Measurements from ENCODE around the gene CREB5.
"Not testable (repeated sequence)": the region's sequence is repeated elsewhere in the genome, so short reads cannot be mapped to it uniquely, and the experiment has no call there.

CREB5 gene

GRCh38 chr7:28544453-28545117 lies 132.3 kb downstream of the CREB5 start:
- FAIRE-seq (no peak), DNase-seq (ENCODE audit: low spot score) (no peak)

DNA sequence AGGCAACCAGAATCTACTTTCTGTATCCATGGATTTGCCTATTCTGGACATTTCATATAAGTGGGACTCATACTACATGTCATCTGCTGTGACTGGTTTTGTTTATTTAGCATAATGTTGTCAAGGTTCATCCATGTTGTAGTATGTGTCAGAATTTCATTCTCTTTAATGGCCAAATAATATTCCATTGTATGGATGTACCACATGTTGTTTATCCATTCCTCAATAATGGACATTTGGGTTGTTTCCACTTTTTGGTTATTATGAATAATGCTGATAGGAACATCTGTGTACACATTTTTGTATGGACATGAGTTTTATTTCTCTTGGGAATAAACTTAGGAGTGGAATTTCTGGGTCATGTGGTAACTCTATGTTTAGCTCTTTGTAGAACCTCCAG lies 133.7 kb downstream of the CREB5 start:
- DNase-seq (ENCODE audit: low spot score): no peak
- no peak for FAIRE-seq

GRCh38 chr7:28547115-28547514 lies 134.8 kb downstream of the CREB5 start:
- FAIRE-seq (no peak), DNase-seq (ENCODE audit: low spot score) (no peak)

GRCh38 chr7:28548416-28548815 lies 136.1 kb downstream of the CREB5 start:
- no peak for FAIRE-seq
- DNase-seq (ENCODE audit: low spot score): no peak

- FAIRE-seq (no peak), DNase-seq (ENCODE audit: low spot score) (no peak)
Observed at GRCh38 chr7:28549998-28550397, 137.7 kb downstream of the CREB5 start.

DNA sequence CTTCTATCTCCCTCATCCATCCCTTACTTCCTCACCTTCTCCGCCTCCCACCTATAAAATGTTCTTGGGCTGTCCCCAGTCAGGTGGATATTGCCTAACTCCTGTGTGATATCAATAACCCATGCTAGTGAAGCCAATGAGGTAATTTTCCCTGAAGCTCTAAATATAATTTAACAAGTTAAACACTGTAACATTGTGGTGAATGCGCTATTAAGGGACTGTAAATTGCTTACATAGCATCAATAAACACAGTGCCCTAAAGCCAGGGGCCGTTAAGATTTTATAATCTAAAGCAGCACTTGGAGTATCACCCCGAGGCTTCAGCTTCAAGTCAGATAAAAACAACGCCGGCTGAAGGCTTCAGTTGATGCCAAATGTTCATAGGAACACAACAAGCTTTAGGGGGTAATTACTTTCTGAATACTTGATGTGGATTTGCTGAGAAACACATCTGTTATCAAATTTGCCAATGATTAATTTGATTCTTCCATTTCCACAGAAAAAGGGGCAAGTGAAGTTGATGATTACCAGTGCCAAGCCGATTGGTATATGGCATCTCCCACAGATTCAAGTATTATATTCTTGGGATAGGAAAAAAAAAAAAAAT lies 138.4 kb downstream of the CREB5 start:
- no peak for DNase-seq (ENCODE audit: low spot score)
- peak; percentile 44 for FAIRE-seq

DNA sequence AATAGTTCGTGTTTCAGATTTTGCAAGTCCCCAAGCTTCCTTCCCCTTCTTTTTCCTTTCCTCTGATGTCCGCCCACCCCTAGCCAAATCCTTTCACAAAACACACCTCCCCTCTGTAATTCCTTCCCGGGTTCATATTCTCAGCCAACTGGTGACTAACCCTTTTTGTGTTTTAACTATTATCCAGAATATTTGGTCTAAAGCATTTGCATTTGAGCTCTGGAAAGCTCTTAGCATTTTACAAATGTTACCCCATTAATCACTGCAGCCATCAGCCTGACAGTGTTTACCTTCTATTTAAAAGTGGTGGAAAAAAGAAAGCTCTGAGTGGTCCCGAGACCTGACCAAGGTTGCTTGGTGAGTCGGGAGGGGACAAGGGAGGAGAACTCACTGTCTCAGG lies 139.0 kb downstream of the CREB5 start:
- FAIRE-seq (no peak), DNase-seq (ENCODE audit: low spot score) (no peak)

DNA sequence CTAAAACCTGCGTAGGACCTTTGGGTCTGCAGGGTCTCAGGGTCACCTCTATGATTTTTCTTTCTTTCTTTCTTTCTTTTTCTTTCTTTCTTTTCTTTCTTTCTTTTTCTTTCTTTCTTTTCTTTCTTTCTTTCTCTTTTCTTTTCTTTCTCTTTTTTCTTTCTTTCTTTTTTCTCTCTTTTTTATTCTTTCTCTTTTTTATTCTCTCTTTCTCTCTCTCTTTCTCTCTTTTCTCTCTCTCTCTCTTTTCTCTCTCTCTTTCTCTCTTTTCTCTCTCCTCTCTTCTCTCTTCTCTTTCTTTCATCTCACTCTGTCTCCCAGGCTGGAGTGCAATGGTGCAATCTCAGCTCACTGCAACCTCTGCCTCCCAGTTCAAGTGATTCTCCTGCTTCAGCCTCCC lies 139.4 kb downstream of the CREB5 start:
- not testable (repeated sequence) for DNase-seq (ENCODE audit: low spot score); FAIRE-seq

DNA sequence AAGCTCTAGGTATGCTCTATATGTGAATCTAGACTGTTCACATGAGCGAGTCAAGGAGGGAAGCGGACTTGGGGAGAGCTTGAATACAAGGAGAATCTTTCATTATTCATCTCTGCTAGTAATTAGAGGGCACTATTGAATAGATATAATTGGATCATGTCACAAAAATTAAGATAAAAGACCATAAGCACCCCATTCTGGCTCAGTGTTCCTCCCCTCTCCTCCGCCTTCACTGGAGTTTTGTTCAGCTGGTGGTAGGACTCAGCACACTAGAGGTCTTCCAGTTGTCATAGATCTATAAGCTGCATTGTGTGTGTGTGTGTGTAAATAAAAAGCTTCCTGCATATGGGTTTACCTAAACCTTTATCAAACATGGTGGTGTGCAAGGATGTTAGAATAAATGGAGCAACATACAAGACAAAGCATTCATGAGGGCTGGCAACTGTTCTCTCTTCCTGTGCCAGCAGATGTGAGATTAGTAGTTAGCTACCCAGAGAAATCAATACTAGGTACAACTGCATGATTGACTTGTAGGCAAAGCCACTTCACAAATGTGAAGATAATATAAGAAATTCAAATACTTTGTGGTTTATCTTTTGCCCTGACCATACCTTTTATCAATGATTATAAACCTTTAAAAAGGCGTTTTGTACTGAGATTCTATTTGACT lies 142.6 kb downstream of the CREB5 start:
- no peak for FAIRE-seq

DNA sequence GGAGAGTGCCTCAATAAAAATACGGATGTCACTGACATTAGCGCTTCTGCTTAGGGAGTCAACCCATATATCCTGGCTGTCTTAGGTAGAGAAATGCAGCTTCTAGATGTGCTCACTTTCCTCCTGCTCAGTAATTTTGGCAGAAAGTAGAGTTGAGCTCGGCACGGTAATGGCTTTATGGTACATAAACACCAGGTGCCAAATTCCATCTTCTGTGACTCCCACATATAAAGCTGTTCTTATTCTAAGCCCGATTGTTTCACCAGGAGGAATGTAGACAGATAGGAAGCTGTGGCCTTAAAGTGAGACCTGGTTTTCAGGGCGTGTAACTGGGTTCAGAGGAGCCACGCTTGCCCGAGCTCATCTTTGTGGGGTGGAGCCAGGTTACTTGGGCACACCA lies 143.7 kb downstream of the CREB5 start:
- no peak for FAIRE-seq

More for the DNA sequence above, 142.6 kb downstream of the CREB5 start:
- DNase-seq (ENCODE audit: low spot score): no peak

DNA sequence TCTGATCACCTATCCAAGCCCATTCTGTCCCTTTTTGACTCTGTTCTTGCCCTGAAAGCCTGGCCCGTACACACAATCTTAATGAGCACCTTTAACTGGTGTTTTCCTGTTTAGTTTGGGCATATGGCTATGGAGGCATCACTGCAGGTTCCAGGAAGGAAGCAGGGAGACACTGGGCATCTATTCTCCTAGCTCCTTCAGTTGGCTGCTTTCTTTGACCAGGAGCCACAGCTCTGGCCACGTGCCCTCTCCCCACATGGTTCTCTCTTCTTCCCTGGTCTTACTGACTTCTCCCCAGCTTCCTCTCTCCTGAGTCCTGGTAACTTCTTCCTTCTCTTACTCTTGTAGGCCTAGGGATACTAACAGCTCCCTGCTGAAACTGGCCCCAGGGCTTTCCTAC lies 144.4 kb downstream of the CREB5 start:
- no peak for FAIRE-seq
- DNase-seq (ENCODE audit: low spot score): no peak

More for the DNA sequence above, 143.7 kb downstream of the CREB5 start:
- DNase-seq (ENCODE audit: low spot score): no peak

GRCh38 chr7:28558236-28558635 lies 145.9 kb downstream of the CREB5 start:
- FAIRE-seq (no peak), DNase-seq (ENCODE audit: low spot score) (no peak)

DNA sequence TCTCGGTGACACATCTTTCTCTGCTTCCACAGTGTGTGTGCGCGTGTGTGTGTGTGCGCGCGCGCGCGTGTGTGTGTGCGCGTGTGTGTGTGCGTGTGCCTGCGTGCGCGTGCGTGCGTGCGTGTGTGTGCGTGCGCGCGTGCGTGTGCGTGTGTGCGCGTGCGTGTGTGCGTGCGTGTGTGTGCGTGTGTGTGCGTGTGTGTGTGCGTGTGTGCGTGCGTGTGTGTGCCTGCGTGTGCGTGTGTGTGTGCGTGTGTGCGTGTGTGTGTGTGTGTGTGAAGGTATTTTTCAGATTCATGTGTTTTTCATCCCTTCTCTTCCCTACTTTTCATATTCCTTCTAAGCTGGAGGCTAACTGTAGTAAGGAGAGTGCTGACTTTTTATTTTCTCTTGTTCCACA lies 148.4 kb downstream of the CREB5 start:
- DNase-seq (ENCODE audit: low spot score) (no peak), FAIRE-seq (no peak)

GRCh38 chr7:28564033-28564432 lies 151.7 kb downstream of the CREB5 start:
- FAIRE-seq: no peak
- no peak for DNase-seq (ENCODE audit: low spot score)

GRCh38 chr7:28564755-28565374 lies 152.5 kb downstream of the CREB5 start:
- FAIRE-seq (no peak), DNase-seq (ENCODE audit: low spot score) (no peak)

GRCh38 chr7:28565980-28566379 lies 153.7 kb downstream of the CREB5 start:
- DNase-seq (ENCODE audit: low spot score): no peak
- FAIRE-seq: no peak

GRCh38 chr7:28570113-28570969 lies 158.0 kb downstream of the CREB5 start:
- DNase-seq (ENCODE audit: low spot score) (peak; percentile 100), FAIRE-seq (peak; percentile 100)

DNA sequence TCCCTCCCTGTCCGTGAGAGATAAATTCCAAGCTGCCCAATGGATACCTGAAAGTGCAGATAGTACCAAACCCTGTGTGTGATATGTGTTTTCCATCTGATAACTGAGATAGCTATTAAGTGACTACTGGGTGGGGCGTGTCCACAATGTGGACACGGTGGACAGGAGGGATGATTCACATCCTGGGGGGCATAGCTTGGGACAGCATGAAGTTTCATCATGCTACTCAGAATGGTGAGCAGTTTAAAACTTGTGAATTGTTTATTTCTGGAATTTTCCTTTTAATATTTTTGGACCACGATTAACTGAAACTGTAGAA lies 158.6 kb downstream of the CREB5 start:
- FAIRE-seq: no peak

GRCh38 chr7:28571405-28571804 lies 159.1 kb downstream of the CREB5 start:
- no peak for DNase-seq (ENCODE audit: low spot score)
- no peak for FAIRE-seq

More for the DNA sequence above, 158.6 kb downstream of the CREB5 start:
- DNase-seq (ENCODE audit: low spot score): peak; percentile 98

DNA sequence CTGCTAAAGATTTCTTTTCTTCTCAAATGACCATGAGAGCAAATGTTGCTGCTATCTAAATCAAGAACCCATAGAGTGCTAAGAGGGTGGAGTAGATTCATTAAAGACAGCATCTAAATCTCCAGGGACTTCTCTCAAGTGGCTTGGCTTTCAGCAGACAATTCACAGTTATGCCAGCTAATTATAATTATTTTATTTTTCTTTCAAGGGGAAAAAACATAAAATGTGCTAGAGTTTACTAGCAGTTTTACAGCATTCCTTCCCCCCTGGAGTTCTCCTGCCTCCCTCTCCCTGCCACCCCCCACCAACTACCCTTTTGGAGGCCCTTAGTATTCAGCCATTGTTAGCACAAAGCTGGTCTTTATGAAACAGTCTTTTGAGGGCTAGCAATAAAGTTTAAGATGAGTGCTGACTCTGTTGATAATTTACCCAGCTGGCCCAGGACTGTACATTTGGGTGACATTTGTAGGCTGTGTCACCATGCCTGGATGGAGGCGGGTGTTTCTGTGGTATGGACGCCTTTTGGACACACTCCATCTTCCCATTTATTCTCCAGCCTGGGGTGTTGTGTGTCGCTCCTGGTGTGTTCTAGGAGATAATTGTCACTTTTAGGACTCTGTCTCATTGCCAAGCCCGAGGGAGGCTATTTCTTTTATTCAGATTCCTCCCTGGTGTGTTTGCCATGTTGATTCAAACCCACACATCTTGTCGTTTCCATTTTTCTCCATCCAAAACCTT lies 160.2 kb downstream of the CREB5 start:
- FAIRE-seq (peak; percentile 92), DNase-seq (ENCODE audit: low spot score) (peak; percentile 65)

DNA sequence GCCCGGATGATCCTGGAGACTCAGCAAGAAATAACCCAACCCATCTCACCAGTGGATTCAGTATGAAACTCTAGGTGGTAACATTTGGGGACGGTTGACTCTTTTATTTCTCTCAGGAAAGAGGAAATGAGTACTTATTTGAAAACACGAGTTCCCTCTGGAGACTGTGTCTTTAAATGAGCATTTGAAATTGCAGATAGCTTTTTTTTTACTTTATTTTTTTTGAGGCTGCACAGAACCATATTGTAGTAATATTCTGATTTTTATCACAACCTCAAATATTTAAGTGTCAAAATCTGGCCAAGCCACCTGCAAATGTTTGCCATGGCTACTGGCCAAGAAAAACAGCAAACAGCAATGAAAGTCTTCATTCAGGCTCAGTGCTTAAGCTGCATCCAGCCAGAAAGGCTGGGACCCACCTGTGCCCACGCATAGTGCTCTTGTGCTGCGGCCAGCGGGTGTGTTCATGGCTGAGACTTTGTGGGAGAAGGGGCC lies 160.8 kb downstream of the CREB5 start:
- FAIRE-seq (no peak), DNase-seq (ENCODE audit: low spot score) (peak; percentile 42)
